Thoracic aorta (tissue), 2 donors: ENCODE data around the gene F2. TPM values are rescaled to one million over a fixed set of nuclear protein-coding genes. Genes with fewer than 3 reads are reported as not detected.

Experiments used
- ATAC-seq: fragments of 150-250 bp; one replicate; pipeline ENCODE4 v1.8.0; 2017; ENCODE audit warnings: low read depth; ENCODE audit not compliant: insufficient number of reproducible peaks, low FRiP score
- DNase-seq: peaks from one replicate; pipeline ENCODE4 v3.0.0-alpha.2; 2020; ENCODE audit warnings: low spot score
- H3K27ac ChIP-seq, 2 donors: fragments of 200-600 bp; sonication (generic); 1 replicate in 1 of 2; 2 replicates in 1 of 2; pipeline ENCODE4 v1.5.1; 2016; ENCODE audit warnings: mild to moderate bottlenecking in 2 of 2, moderate library complexity in 2 of 2
- H3K27me3 ChIP-seq: fragments of 200-600 bp; sonication (generic); replicated peaks from 2 replicates; pipeline ENCODE4 v1.6.0; 2016; ENCODE audit warnings: mild to moderate bottlenecking; ENCODE audit not compliant: insufficient read depth
- H3K36me3 ChIP-seq: fragments of 200-600 bp; sonication (generic); one replicate; pipeline ENCODE4 v1.5.1; 2016
- H3K4me1 ChIP-seq, 2 donors: fragments of 200-600 bp; sonication (generic); 1 replicate in 1 of 2; 2 replicates in 1 of 2; pipeline versions ENCODE4 v1.5.1 to v1.6.0; 2016; ENCODE audit warnings: low read depth in 2 of 2, mild to moderate bottlenecking in 1 of 2; ENCODE audit not compliant: control insufficient read depth in 1 of 2
- H3K4me3 ChIP-seq: fragments of 200-600 bp; sonication (generic); 2 replicates; pipeline ENCODE4 v1.5.1; 2016; ENCODE audit warnings: mild to moderate bottlenecking
- H3K9me3 ChIP-seq: fragments of 200-600 bp; sonication (generic); 2 replicates; pipeline ENCODE4 v1.5.1; 2016
- CTCF ChIP-seq: fragments of 200-600 bp; sonication (generic); IDR thresholded peaks from one replicate; pipeline ENCODE4 v1.5.1; 2019; ENCODE audit warnings: antibody characterized with exemption
- total RNA-seq, 2 donors: library from RNA; depleted of rRNA; stranded (reverse); fragments of >200 nt; gene quantifications; one replicate each; pipeline versions ENCODE4 v1.1.0 to v1.2.3, GENCODE V29; 2016

F2 gene
- total RNA-seq, 2 donors from 2014 or later, result not detected

GRCh38 chr11:46721286-46721685 lies 2.3 kb downstream of the F2 start:
- Histone ChIP-seq H3K9me3 (no peaks in the 10 kb centered on the region), H3K36me3 (no peaks in the 10 kb centered on the region), H3K4me1 (peaks cover 6 to 10% of the 10 kb centered on the region in 2 donors), H3K4me3 (no peak overlapping the region), H3K27me3 (no peaks in the 10 kb centered on the region), H3K27ac (no peak overlapping the region)
- no peak for TF ChIP-seq CTCF
- ATAC-seq (no peak), DNase-seq (no peak)

GRCh38 chr11:46722566-46723358 lies 3.7 kb downstream of the F2 start:
- Histone ChIP-seq H3K27me3 (no peaks in the 10 kb centered on the region), H3K4me3 (no peak overlapping the region), H3K36me3 (no peaks in the 10 kb centered on the region), H3K4me1 (peaks cover 6 to 8% of the 10 kb centered on the region in 2 donors), H3K9me3 (no peaks in the 10 kb centered on the region), H3K27ac (no peak overlapping the region)
- no peak for TF ChIP-seq CTCF
- DNase-seq (no peak), ATAC-seq (no peak)

GRCh38 chr11:46723359-46723680 lies 4.3 kb downstream of the F2 start:
- Histone ChIP-seq H3K27me3 (no peaks in the 10 kb centered on the region), H3K27ac (no peak overlapping the region), H3K4me1 (peaks cover 1 to 2% of the 10 kb centered on the region in 2 donors), H3K36me3 (no peaks in the 10 kb centered on the region), H3K9me3 (no peaks in the 10 kb centered on the region), H3K4me3 (no peak overlapping the region)
- ATAC-seq (no peak), DNase-seq (no peak)
- no peak for TF ChIP-seq CTCF

- no peak for TF ChIP-seq CTCF
- DNase-seq, result no peak
- ATAC-seq, result no peak
- Histone ChIP-seq H3K4me1 (no peaks in the 10 kb centered on the region), H3K27ac (no peak overlapping the region), H3K36me3 (no peaks in the 10 kb centered on the region), H3K4me3 (no peak overlapping the region), H3K27me3 (no peaks in the 10 kb centered on the region), H3K9me3 (no peaks in the 10 kb centered on the region)
Observed at GRCh38 chr11:46724088-46724487, 5.1 kb downstream of the F2 start.

- no peaks in the 10 kb centered on the region for H3K27me3 ChIP-seq
- H3K4me3 ChIP-seq, result no peak overlapping the region
- no peak for ATAC-seq
- H3K4me1 ChIP-seq, result no peaks in the 10 kb centered on the region
- no peak for DNase-seq
- H3K36me3 ChIP-seq, result no peaks in the 10 kb centered on the region
- no peak for TF ChIP-seq CTCF
- H3K9me3 ChIP-seq, result no peaks in the 10 kb centered on the region
- H3K27ac ChIP-seq, result no peak overlapping the region
Observed at GRCh38 chr11:46725338-46726205, 6.6 kb downstream of the F2 start.
